Activated CD8-positive, alpha-beta memory T cell treated with anti-CD3 and anti-CD28 coated beads, Interleukin-2, amount 50 U/mL, for 24 hours (primary cell): Measurements from ENCODE around the gene SRXN1.

ENCODE experiments used
- DNase-seq: peaks from one replicate; pipeline ENCODE4 v3.0.0-alpha.2; 2020; ENCODE audit errors: extremely low read depth

SRXN1 gene

GRCh38 chr20:607476-607875 lies 45.5 kb downstream of the SRXN1 start:
- DNase-seq: no peak

- DNase-seq: no peak
Observed at GRCh38 chr20:605237-605636, 47.8 kb downstream of the SRXN1 start.

GRCh38 chr20:603116-603640 lies 49.8 kb downstream of the SRXN1 start:
- no peak for DNase-seq

- DNase-seq: no peak
Observed at GRCh38 chr20:602111-602970, 50.7 kb downstream of the SRXN1 start.

- DNase-seq: no peak
Observed at GRCh38 chr20:600736-601135, 52.3 kb downstream of the SRXN1 start.

- no peak for DNase-seq
Observed at GRCh38 chr20:600141-600540, 52.9 kb downstream of the SRXN1 start.

- DNase-seq: no peak
Observed at GRCh38 chr20:598133-598850, 54.7 kb downstream of the SRXN1 start.

GRCh38 chr20:597560-597959 lies 55.4 kb downstream of the SRXN1 start:
- no peak for DNase-seq
